GM21390 (cell line): ENCODE data around the gene MAST4.

Experiments used
- ATAC-seq: cut with Tn5 transposase; IDR thresholded peaks from one replicate; pipeline ENCODE4 v1.9.1; 2021; ENCODE audit not compliant: unreplicated experiment

MAST4 gene

DNA sequence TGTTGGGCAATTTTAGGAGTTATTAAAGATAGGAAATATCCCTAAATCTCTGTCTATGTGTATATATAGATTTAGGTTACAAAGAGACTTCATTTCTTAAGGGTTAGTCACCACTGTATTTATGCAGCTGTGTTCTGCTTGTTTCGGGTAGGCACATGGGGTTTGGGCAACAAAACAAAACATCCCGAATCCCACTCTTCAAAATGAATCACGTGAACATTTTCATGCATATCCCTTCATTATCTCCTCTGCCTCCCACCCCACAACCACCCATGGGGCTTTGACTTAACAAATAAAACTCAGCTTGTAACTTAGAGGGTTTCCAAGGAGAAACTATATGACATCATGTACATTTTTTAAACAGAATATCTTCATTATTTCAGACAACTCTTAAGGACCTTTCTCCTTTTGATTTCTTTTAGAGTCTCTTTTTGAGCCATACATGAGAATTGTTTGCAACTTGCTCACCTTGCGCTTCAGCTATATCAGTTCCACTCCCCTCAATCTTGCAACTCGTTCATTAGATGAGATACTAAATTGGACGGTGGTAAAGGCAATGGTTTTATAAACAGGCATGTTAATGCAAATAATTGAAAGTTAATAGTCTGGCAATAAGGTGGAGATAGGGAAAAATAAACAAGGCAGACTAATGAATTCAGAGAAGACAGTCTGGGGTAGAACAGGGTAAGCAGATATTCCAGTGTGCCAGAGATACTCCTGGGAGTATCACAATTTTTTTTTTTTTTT, 463.7 kb downstream of the MAST4 start:
- ATAC-seq = no peak

DNA sequence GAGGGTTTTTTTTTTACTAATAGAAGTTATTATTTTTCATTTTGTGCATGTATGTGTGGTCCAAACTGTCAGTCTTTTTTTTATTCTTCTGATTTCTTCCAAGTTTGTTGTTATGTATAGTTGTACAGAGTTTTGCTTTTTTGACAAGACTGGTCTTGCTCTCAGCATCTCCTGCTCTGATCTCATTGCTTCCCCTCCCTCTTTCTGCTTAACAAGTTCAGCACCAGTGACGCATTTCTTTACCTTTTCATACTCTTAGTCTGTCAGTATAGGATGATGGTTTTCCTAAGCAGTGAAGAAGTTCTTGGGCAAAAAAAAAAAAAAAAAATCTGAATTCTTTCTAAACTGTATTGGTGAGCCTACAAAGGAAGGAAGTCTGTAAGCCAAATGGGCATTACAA, 465.3 kb downstream of the MAST4 start:
- ATAC-seq = no peak

DNA sequence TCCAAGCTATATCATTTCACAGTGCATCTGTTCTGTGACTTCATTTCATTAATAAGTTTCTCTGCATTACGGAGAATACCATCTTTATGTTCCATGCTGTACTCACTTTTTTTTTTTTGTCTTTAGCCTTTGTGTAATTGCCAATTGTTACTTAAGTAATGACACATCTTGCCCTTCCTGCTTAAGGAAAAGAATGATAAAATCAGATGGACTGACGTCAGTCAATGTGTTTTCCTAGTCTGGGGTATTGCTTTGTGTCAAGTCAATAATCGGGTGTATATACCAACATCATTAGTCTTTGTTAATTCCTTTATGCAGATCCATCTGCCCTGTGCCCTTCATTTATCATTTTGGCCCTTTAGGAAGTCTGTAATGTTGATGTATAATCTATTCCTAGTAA, 466.9 kb downstream of the MAST4 start:
- no peak for ATAC-seq

DNA sequence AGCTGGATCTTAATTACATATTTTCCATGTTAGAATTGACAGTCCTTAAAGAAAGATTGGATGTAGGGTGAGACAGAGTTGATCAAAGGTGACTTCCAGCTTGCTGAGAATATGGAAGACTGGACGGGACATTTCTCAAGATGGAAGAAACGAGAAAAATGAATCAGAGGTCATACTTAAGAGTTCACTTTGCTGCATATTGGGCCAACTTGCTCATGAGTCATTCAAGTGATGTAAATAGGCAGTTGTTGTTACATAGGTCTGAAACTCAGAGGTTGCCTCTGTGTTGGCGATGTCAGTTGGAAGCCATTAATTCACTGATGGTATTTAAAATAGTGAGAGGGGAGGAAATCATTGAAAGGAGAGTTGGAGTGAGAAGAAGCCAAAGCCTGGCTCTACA, 467.6 kb downstream of the MAST4 start:
- ATAC-seq = no peak

DNA sequence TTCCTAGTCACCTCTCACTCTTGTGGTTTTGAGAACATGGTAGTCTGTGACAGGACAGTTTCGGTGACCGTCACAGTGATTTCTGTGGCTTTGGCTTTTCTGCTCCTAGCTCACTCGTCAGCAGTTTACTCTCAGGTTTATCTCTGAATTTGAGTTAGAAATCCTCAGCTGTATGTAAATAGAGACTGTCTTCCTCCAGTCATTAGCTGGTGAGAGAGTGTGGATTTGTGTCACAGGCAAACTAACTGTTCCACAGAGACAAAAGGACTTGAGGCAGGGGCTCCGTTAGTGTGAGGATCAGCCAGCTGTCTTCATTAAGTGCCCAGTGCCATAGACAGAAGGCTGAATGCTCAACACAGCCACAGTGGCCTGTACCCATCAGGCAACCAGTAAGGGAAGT, 469.0 kb downstream of the MAST4 start:
- ATAC-seq = no peak

GRCh38 chr5:67065696-67066095, 469.5 kb downstream of the MAST4 start:
- ATAC-seq = no peak

DNA sequence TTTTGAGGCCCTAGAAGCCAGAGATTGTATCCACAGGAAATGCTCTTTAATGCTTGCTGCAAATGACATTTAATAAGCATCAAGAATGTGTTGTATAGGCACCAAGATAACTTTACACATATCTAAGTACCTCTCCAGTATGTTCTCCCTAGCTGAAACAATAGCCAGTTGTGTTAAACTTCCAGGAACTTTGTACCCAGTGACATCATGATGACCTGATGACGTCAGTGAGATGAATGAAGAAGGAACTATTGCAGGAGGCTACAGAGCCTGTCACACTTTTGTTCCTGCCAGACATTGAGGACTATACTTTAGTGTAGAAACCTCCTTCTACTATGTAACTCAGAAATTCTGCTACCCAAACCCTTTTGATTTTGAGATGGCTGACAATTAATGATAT, 470.6 kb downstream of the MAST4 start:
- no peak for ATAC-seq

GRCh38 chr5:67073045-67073680, 477.0 kb downstream of the MAST4 start:
- no peak for ATAC-seq

DNA sequence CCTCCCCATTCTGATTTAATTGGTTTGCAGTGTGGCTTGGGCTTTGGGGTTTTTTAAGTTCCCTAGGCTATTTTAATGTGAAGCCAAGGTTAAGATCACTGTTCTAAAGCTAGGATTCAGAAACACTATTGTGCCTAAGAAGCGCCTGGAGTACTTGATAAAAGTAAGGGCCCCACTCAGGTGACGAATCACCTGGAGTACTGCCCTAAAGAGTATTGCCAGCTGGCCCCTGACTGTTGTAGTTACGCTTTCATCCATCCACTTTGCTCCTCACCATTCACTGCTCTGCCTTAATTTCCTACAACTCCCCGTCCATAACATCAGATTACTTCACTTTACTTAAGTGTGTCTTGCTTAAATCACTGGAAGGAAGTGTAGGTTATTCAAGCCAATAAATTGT, 481.1 kb downstream of the MAST4 start:
- no peak for ATAC-seq

DNA sequence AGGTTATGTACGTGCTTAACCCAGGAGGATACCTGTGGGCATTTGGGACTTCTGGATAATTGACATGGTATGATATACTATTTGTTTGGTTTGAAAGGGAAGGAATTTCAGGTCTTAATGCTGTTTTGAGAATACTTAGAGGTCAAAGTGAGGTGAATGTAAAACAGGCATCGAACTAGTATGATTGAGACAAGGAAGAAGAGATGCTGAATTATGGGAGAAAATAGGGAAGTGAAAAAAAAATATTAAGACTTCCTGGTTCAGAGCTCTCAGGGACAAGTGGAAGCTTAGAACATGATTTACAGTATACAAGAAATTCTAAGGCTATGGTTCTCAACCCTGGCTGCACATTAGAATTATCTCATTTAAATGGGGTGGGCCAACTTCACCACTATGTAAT, 485.1 kb downstream of the MAST4 start:
- ATAC-seq = no peak

DNA sequence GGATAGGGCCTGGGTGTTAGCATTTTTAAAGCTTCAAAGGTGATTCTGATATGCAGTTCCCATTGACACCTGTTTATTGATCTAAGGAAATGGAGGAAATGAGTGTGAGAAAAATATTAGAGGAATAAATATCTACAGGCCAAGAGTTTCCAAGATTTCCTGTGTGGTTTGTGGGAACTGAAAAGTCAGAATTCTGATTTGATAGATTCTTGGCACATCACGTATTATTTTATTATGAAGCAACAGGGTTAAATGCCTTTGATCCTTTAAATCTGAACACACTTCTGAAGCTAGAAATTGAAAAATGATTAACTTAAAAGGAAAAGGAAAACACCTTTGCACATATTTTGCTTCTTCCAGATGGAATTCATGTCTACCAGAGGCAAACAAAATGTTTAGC, 486.7 kb downstream of the MAST4 start:
- no peak for ATAC-seq

DNA sequence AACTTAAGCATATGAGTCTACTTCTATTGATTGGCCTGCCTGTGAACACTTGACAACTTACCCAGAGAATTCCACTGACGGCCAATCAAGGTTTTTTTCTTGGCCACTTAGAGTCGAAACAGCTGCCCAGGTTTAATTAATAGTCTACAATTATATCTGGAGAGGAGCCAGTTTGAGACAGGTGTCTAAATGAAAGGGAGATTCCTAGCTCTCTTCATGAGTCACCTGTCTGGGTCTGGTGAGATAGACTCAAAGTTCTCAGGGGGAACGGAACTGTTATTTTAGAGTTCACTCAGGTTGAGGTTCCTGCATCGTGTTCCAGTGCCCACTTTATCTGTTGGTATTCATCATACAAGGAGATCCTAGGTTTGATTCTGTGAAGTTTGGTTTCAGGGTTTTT, 489.4 kb downstream of the MAST4 start:
- no peak for ATAC-seq

DNA sequence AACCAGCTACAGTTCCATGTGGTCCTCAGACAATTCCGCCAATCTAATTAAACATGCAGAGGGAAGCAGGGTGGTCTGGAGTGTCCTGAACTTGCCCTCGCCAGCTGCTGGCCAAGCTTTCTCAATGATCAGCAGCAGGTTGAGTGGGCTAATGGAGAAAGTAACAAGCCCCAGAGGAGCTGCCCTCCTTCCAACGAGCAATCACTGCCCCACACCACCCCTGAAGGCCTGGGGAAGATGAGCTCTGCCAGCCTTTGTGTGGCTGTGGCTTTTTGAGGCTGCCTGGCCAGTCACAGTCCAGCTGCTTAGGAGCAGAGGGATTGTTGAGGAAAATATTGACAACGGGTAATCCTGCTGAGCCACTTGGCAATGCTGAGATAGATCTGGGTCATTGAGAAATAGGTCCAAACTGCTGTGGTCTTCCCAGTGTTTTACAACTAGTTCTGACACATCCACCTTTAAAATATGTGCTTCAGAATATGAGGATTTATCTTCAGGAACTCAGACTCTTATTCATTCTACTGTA, 493.1 kb downstream of the MAST4 start:
- no peak for ATAC-seq

- ATAC-seq = no peak
These were observed 493.8 kb downstream of the MAST4 start for GRCh38 chr5:67090040-67090439.

- ATAC-seq = no peak
These were observed 494.4 kb downstream of the MAST4 start for GRCh38 chr5:67090593-67090992.

DNA sequence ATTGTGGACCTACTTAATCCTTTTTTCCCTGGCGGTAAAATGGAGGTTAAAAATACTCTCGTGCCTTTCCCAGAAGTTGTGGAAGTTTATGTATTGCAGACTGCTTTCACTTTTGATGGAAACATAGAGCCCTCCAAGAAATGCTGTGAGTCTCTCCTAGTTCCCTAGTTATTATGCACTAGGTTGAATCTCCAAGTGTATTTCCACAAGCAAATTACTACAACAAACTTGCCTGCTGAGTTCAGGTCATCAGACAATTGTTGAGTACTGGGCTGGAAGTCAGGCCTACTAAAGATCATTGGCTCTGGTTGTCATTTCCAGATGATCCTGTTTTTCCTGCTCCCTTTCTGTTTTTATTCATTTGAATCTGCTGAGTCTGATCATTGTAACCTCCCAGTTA, 496.3 kb downstream of the MAST4 start:
- ATAC-seq = no peak

- ATAC-seq = no peak
These were observed 497.1 kb downstream of the MAST4 start for GRCh38 chr5:67093279-67093678.

GRCh38 chr5:67094476-67095300, 498.5 kb downstream of the MAST4 start:
- ATAC-seq = no peak

GRCh38 chr5:67095346-67096171, 499.4 kb downstream of the MAST4 start:
- ATAC-seq = no peak

- no peak for ATAC-seq
These were observed 502.5 kb downstream of the MAST4 start for GRCh38 chr5:67098656-67099055.

DNA sequence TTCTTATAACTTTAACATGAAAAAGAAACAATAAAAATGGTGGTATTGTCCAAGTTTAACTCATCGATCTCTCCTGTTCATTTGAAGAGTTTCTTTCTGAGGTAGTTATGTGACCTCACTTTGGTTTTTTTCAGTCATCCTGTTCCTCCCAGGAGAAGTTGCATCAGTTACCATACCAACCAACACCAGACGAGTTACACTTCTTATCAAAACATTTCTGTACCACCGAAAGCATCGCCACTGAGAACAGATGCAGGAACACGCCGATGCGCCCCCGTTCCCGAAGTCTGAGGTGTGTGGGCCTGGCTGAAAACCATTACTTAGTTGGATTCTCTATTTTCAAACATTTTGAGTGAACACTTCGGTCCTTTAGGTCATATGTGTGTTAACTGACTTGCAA, 504.1 kb downstream of the MAST4 start:
- no peak for ATAC-seq
